Measurements from ENCODE around the gene CD68.

Gene CD68

GRCh38 chr17:7560172-7561027, 19.0 kb upstream of the CD68 start:
- peak; percentile 42 for DNase-seq

GRCh38 chr17:7561028-7561575, 18.3 kb upstream of the CD68 start:
- peak; percentile 78 for DNase-seq

GRCh38 chr17:7561589-7562207, 17.7 kb upstream of the CD68 start, which contains the start of gene SENP3:
Gene SENP3, plus strand, starts transcription at chr17:7561919. Its CDS starts 1,158 bp downstream, at chr17:7563077.
- peak; percentile 65 for DNase-seq

GRCh38 chr17:7562208-7562605, 17.2 kb upstream of the CD68 start:
- DNase-seq, result no peak

- DNase-seq, result no peak
Measured at GRCh38 chr17:7563115-7563869, 16.1 kb upstream of the CD68 start.

- no peak for DNase-seq
Measured at GRCh38 chr17:7569571-7569970, 9.9 kb upstream of the CD68 start.

- DNase-seq, result no peak
Measured at GRCh38 chr17:7570351-7570750, 9.1 kb upstream of the CD68 start.

GRCh38 chr17:7572338-7572587, 7.2 kb upstream of the CD68 start:
- no peak for DNase-seq

- DNase-seq, result peak; percentile 86
Measured at GRCh38 chr17:7572588-7573323, 6.7 kb upstream of the CD68 start.

GRCh38 chr17:7573324-7574080, 5.9 kb upstream of the CD68 start:
- peak; percentile 73 for DNase-seq

- no peak for DNase-seq
Measured at GRCh38 chr17:7574176-7574953, 5.1 kb upstream of the CD68 start.

GRCh38 chr17:7575481-7575883, 4.0 kb upstream of the CD68 start:
- DNase-seq, result no peak

- DNase-seq, result no peak
Measured at GRCh38 chr17:7575959-7576358, 3.5 kb upstream of the CD68 start.

GRCh38 chr17:7576432-7576937, 3.0 kb upstream of the CD68 start:
- DNase-seq, result no peak

GRCh38 chr17:7577327-7578199, 1.9 kb upstream of the CD68 start:
- DNase-seq, result no peak

GRCh38 chr17:7579834-7580603, 581 bp downstream of the CD68 start:
- no peak for DNase-seq

- no peak for DNase-seq
Measured at GRCh38 chr17:7580604-7581575, 1.5 kb downstream of the CD68 start.

Data from NCI-H2227 treated with DMSO at 0.1 percent for 48 hours (cell line).